Peyer's patch (tissue), 4 donors: ENCODE measurements around the gene CLEC4G. TPM values are rescaled to one million over a fixed set of nuclear protein-coding genes. Genes with fewer than 3 reads are reported as not detected.

Source experiments
- DNase-seq, 3 donors: peaks; one replicate each; pipeline ENCODE4 v3.0.0-alpha.2; 2017 to 2019
- H3K27ac ChIP-seq, 4 donors: fragments of 200-600 bp; sonication (generic); one replicate each; pipeline ENCODE4 v1.5.1; 2016 to 2019
- H3K27me3 ChIP-seq, 2 donors: fragments of 200-600 bp; sonication (generic); one replicate each; pipeline ENCODE4 v1.5.1; 2019
- H3K36me3 ChIP-seq, 3 donors: fragments of 200-600 bp; sonication (generic); one replicate each; pipeline ENCODE4 v1.5.1; 2016 to 2019
- H3K4me1 ChIP-seq, 4 donors: fragments of 200-600 bp; sonication (generic); one replicate each; pipeline ENCODE4 v1.5.1; 2016 to 2019
- H3K4me3 ChIP-seq, 4 donors: fragments of 200-600 bp; sonication (generic); 1 replicate in 3 of 4; 2 replicates in 1 of 4; pipeline ENCODE4 v1.5.1; 2016 to 2019; ENCODE audit warnings: mild to moderate bottlenecking in 1 of 4
- H3K9me3 ChIP-seq, 4 donors: fragments of 200-600 bp; sonication (generic); one replicate each; pipeline ENCODE4 v1.5.1; 2016 to 2019; ENCODE audit warnings: mild to moderate bottlenecking in 1 of 4
- POLR2A ChIP-seq, 2 donors: fragments of 450-650 bp; IDR thresholded peaks; one replicate each; pipeline ENCODE4 v1.5.1; 2017; ENCODE audit warnings: antibody characterized with exemption in 2 of 2, mild to moderate bottlenecking in 2 of 2, moderate library complexity in 2 of 2
- total RNA-seq, 4 donors: library from RNA; depleted of rRNA; stranded (reverse); fragments of >200 nt; gene quantifications; one replicate each; pipeline ENCODE4 v1.1.0, GENCODE V29; 2016
- TF ChIP-seq, protein P1 (sequence below), 6 experiments: fragments of 450-650 bp in 4 of 6; fragments of 200-600 bp in 2 of 6; sonication (generic) in 1 of 6; IDR thresholded peaks; one replicate each; pipeline ENCODE4 v1.5.1; 2017 to 2019; ENCODE audit warnings: antibody characterized with exemption in 6 of 6, mild to moderate bottlenecking in 3 of 6, moderate library complexity in 1 of 6

CLEC4G gene
- total RNA-seq, 4 donors from 2014 or later: 1.1 TPM; not detected in 3

- Histone ChIP-seq H3K9me3 (no peaks in the 10 kb centered on the region), H3K27me3 (no peaks in the 10 kb centered on the region), H3K36me3 (no peaks in the 10 kb centered on the region), H3K27ac (no peak overlapping the region), H3K4me3 (no peak overlapping the region), H3K4me1 (no peaks in the 10 kb centered on the region)
- DNase-seq: no peak
- TF ChIP-seq POLR2A (IDR thresholded peaks at IDR 0.05): no peak
- TF ChIP-seq, protein P1, sequence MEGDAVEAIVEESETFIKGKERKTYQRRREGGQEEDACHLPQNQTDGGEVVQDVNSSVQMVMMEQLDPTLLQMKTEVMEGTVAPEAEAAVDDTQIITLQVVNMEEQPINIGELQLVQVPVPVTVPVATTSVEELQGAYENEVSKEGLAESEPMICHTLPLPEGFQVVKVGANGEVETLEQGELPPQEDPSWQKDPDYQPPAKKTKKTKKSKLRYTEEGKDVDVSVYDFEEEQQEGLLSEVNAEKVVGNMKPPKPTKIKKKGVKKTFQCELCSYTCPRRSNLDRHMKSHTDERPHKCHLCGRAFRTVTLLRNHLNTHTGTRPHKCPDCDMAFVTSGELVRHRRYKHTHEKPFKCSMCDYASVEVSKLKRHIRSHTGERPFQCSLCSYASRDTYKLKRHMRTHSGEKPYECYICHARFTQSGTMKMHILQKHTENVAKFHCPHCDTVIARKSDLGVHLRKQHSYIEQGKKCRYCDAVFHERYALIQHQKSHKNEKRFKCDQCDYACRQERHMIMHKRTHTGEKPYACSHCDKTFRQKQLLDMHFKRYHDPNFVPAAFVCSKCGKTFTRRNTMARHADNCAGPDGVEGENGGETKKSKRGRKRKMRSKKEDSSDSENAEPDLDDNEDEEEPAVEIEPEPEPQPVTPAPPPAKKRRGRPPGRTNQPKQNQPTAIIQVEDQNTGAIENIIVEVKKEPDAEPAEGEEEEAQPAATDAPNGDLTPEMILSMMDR (IDR thresholded peaks at IDR 0.05): no peak
Observed at GRCh38 chr19:7744871-7745650, 13.2 kb upstream of the CLEC4G start.

- no peak for DNase-seq
- H3K27me3 ChIP-seq: no peaks in the 10 kb centered on the region
- TF ChIP-seq POLR2A (IDR thresholded peaks at IDR 0.05): no peak
- TF ChIP-seq, protein P1 (IDR thresholded peaks at IDR 0.05): no peak
- H3K4me1 ChIP-seq: no peaks in the 10 kb centered on the region
- no peaks in the 10 kb centered on the region for H3K9me3 ChIP-seq
- no peak overlapping the region for H3K27ac ChIP-seq
- no peak overlapping the region for H3K4me3 ChIP-seq
- H3K36me3 ChIP-seq: no peaks in the 10 kb centered on the region
Observed at GRCh38 chr19:7744199-7744786, 12.4 kb upstream of the CLEC4G start.

- Histone ChIP-seq H3K36me3 (no peaks in the 10 kb centered on the region), H3K4me1 (no peaks in the 10 kb centered on the region), H3K27ac (no peak overlapping the region), H3K4me3 (no peak overlapping the region), H3K27me3 (no peaks in the 10 kb centered on the region), H3K9me3 (no peaks in the 10 kb centered on the region)
- no peak for DNase-seq
- TF ChIP-seq, protein P1 (IDR thresholded peaks at IDR 0.05): no peak
- no peak for TF ChIP-seq POLR2A (IDR thresholded peaks at IDR 0.05)
Observed at GRCh38 chr19:7743425-7743841, 11.5 kb upstream of the CLEC4G start.

DNA sequence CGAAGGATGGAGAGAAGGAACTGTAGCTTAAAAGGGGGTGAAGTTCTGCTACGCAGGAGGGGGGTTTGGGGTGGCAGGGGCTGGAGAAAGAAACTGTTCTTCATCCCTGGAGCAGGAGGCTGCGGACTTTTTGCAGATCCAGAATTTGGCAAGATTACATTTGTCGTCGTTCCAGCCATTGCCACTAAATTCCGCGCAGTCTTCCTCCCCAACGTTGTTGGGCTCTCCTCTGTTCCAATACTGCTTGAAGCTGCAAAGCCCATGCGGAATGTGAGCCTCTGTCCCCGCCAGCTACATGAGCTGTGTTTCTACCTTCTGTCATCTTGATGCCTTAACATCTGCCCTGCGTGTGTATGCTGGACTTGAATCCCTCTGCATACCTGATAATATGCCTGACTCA is 11.1 kb upstream of the CLEC4G start:
- no peaks in the 10 kb centered on the region for H3K4me1 ChIP-seq
- no peaks in the 10 kb centered on the region for H3K27me3 ChIP-seq
- no peaks in the 10 kb centered on the region for H3K9me3 ChIP-seq
- TF ChIP-seq, protein P1 (IDR thresholded peaks at IDR 0.05): no peak
- no peak for TF ChIP-seq POLR2A (IDR thresholded peaks at IDR 0.05)
- no peak overlapping the region for H3K4me3 ChIP-seq
- no peak overlapping the region for H3K27ac ChIP-seq
- H3K36me3 ChIP-seq: no peaks in the 10 kb centered on the region
- DNase-seq: no peak

- DNase-seq: no peak
Observed at GRCh38 chr19:7742575-7742974, 10.7 kb upstream of the CLEC4G start.

More at GRCh38 chr19:7742575-7742974, 10.7 kb upstream of the CLEC4G start:
- Histone ChIP-seq H3K27me3 (no peaks in the 10 kb centered on the region), H3K4me1 (no peaks in the 10 kb centered on the region), H3K36me3 (no peaks in the 10 kb centered on the region), H3K27ac (no peak overlapping the region), H3K4me3 (no peak overlapping the region), H3K9me3 (no peaks in the 10 kb centered on the region)
- TF ChIP-seq, protein P1 (IDR thresholded peaks at IDR 0.05): no peak
- TF ChIP-seq POLR2A (IDR thresholded peaks at IDR 0.05): no peak
